Vagina (tissue), 2 donors: ENCODE measurements around the gene CRTC1.
A peak's percentile ranks its signal among the peaks of the same experiment; 100 is the strongest.

Experiments used
- POLR2AphosphoS5 ChIP-seq, 2 donors: sonication (generic); formaldehyde crosslinking; IDR thresholded peaks; one replicate each; pipeline ENCODE4 v1.9.0; 2017; ENCODE audit warnings: antibody characterized with exemption in 2 of 2, mild to moderate bottlenecking in 2 of 2, low read depth in 1 of 2; ENCODE audit not compliant: insufficient read depth in 1 of 2
- TF ChIP-seq, protein P1 (sequence below), 3 experiments: fragments of 450-650 bp in 2 of 3; fragments of 200-600 bp in 1 of 3; sonication (generic) in 1 of 3; IDR thresholded peaks; one replicate each; pipeline ENCODE4 v1.5.1; 2017 to 2019; ENCODE audit warnings: antibody characterized with exemption in 3 of 3, mild to moderate bottlenecking in 2 of 3, moderate library complexity in 2 of 3

DNA sequence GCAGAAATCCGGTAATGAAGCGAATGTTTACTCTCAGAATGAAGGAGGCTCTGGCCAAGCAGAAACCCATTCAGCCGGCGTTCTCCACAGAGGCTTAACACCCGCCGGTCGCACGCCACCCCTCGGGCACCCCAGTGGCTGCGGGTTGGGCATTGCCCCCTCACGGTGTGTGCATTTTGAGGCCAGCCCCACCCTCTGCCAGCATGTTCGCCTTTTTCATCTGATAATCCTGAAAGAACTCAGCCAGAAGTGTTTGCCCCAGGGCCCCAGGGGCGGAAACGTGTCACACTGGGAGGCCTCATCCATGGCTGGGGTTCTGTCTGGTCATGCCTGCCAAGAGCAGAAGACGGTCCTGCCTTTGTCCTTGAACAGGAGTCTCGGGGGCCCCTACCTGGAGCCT is 73.4 kb downstream of the CRTC1 start:
- TF ChIP-seq, protein P1, sequence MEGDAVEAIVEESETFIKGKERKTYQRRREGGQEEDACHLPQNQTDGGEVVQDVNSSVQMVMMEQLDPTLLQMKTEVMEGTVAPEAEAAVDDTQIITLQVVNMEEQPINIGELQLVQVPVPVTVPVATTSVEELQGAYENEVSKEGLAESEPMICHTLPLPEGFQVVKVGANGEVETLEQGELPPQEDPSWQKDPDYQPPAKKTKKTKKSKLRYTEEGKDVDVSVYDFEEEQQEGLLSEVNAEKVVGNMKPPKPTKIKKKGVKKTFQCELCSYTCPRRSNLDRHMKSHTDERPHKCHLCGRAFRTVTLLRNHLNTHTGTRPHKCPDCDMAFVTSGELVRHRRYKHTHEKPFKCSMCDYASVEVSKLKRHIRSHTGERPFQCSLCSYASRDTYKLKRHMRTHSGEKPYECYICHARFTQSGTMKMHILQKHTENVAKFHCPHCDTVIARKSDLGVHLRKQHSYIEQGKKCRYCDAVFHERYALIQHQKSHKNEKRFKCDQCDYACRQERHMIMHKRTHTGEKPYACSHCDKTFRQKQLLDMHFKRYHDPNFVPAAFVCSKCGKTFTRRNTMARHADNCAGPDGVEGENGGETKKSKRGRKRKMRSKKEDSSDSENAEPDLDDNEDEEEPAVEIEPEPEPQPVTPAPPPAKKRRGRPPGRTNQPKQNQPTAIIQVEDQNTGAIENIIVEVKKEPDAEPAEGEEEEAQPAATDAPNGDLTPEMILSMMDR (IDR thresholded peaks at IDR 0.05) = no peak
- TF ChIP-seq POLR2AphosphoS5 (IDR thresholded peaks at IDR 0.05; ENCODE audit: insufficient read depth in 1 of 2, low read depth in 1 of 2) = peak in 1 of 2 donors; percentile 15
